Measurements from ENCODE around the gene HOXB13. TPM values are rescaled to one million over a fixed set of nuclear protein-coding genes. Genes with fewer than 3 reads are reported as not detected.

HOXB13 gene
- total and polyA plus RNA-seq, 2 of the 13 experiments (the other 11 are each of a cell fraction or from before 2014, with no cell fraction given), result not detected

- no peak for FAIRE-seq
- intact Hi-C loops (cut with micrococcal nuclease; ENCODE audit: unreplicated experiment), result no loop called here
- Histone ChIP-seq H3K36me3 (replicated peaks in 1 of 2; ENCODE audit: control insufficient read depth in 1 of 2, insufficient read depth in 2 of 2, low read length in 2 of 2) (no peaks in the 10 kb centered on the region), H3K4me2 (ENCODE audit: low read depth, low read length) (no peak overlapping the region), H3K27ac (ENCODE audit: extremely low read length, insufficient read depth, low read length) (no peak overlapping the region), H3K9ac (ENCODE audit: insufficient read depth, low read depth, low read length) (no peak overlapping the region), H3K79me2 (ENCODE audit: insufficient read depth, low read length) (no peaks in the 10 kb centered on the region), H3K4me1 (ENCODE audit: insufficient read depth, low read length) (peaks cover 11% of the 10 kb centered on the region), H3K27me3 (ENCODE audit: control insufficient read depth in 1 of 2, insufficient read depth in 2 of 2, low read length in 2 of 2) (peaks cover 12 to 47% of the 10 kb centered on the region in 2 experiments), H3K9me3 (ENCODE audit: low read length) (no peaks in the 10 kb centered on the region), H3K4me3 (replicated peaks in 1 of 3; ENCODE audit: insufficient read depth in 1 of 3, low read depth in 2 of 3, low read length in 3 of 3) (no peak overlapping the region), H2AFZ (ENCODE audit: low read length) (no peak overlapping the region), H4K20me1 (ENCODE audit: insufficient read depth, low read length) (no peaks in the 10 kb centered on the region)
- no peak for ATAC-seq
- BruUV-seq (replicated peaks), result no TSS peak
- 81% methylated on average over 80 of the region's 80 CpGs for WGBS (ENCODE audit: low lambda C conversion rate)
- CTCF ChIA-PET (ENCODE audit: low intra/inter-chr PET ratio, low total read pairs), result interaction anchor here (1.3 kb wide), 1 partner anchor 160 kb away, joined by 3 read pairs; no protein-coding TSS in a partner anchor
- TF ChIP-seq NFIC (IDR thresholded peaks at IDR 0.05; ENCODE audit: low read length) (no peak), SNAPC4 (CRISPR knock-in tag; IDR thresholded peaks at IDR 0.05) (no peak), ZSCAN5A (CRISPR knock-in tag; IDR thresholded peaks at IDR 0.05; ENCODE audit: borderline replicate concordance) (no peak), ZNF501 (CRISPR knock-in tag; IDR thresholded peaks at IDR 0.05) (no peak)
- POLR2A ChIA-PET, result no interaction called here
- DNase-seq (ENCODE audit: low spot score), result no peak
- in situ Hi-C loops (cut with HindIII; ENCODE audit: extremely low pct_ligation_motif_present, low pct_unique_long_range_greater_than_20kb), result no loop called here
These were observed 9.5 kb downstream of the HOXB13 start for GRCh38 chr17:48718761-48719641.

Data from HepG2 (cell line).